Smooth muscle cell of the brain vasculature (primary cell): ENCODE data around the gene RICTOR.
"Not testable (repeated sequence)": the region's sequence is repeated elsewhere in the genome, so short reads cannot be mapped to it uniquely, and the experiment has no call there.

Source experiments
- DNase-seq: peaks from one replicate; pipeline ENCODE4 v3.0.0-alpha.2; 2012; ENCODE audit warnings: low read depth, low spot score

Gene RICTOR

GRCh38 chr5:39055027-39055767 is 19.0 kb downstream of the RICTOR start:
- DNase-seq: no peak

GRCh38 chr5:39053189-39053588 is 21.0 kb downstream of the RICTOR start:
- no peak for DNase-seq

GRCh38 chr5:39052141-39052540 is 22.1 kb downstream of the RICTOR start:
- DNase-seq: no peak

- DNase-seq: no peak
These were observed 24.9 kb downstream of the RICTOR start for GRCh38 chr5:39049315-39049714.

- DNase-seq: no peak
These were observed 33.3 kb downstream of the RICTOR start for GRCh38 chr5:39040875-39041274.

- not testable (repeated sequence) for DNase-seq
These were observed 39.7 kb downstream of the RICTOR start for GRCh38 chr5:39034493-39034892.

GRCh38 chr5:39031041-39031440 is 43.2 kb downstream of the RICTOR start:
- no peak for DNase-seq

- no peak for DNase-seq
These were observed 48.7 kb downstream of the RICTOR start for GRCh38 chr5:39025456-39025855.

GRCh38 chr5:39024884-39025283 is 49.3 kb downstream of the RICTOR start:
- no peak for DNase-seq

- no peak for DNase-seq
These were observed 50.2 kb downstream of the RICTOR start for GRCh38 chr5:39024005-39024404.

- DNase-seq: no peak
These were observed 51.1 kb downstream of the RICTOR start for GRCh38 chr5:39023121-39023520.

- DNase-seq: no peak
These were observed 52.0 kb downstream of the RICTOR start for GRCh38 chr5:39022151-39022550.

GRCh38 chr5:39021413-39021812 is 52.8 kb downstream of the RICTOR start:
- DNase-seq: no peak

GRCh38 chr5:39020458-39020857 is 53.7 kb downstream of the RICTOR start:
- no peak for DNase-seq

- no peak for DNase-seq
These were observed 54.9 kb downstream of the RICTOR start for GRCh38 chr5:39019254-39019653.

GRCh38 chr5:39017504-39017903 is 56.7 kb downstream of the RICTOR start:
- DNase-seq: no peak

- DNase-seq: no peak
These were observed 57.5 kb downstream of the RICTOR start for GRCh38 chr5:39016587-39017275.

GRCh38 chr5:39015743-39016586 is 58.2 kb downstream of the RICTOR start:
- no peak for DNase-seq

GRCh38 chr5:39014561-39014960 is 59.6 kb downstream of the RICTOR start:
- DNase-seq: no peak

- DNase-seq: no peak
These were observed 60.3 kb downstream of the RICTOR start for GRCh38 chr5:39013938-39014337.

GRCh38 chr5:39010958-39011357 is 63.2 kb downstream of the RICTOR start:
- not testable (repeated sequence) for DNase-seq

- DNase-seq: no peak
These were observed 64.2 kb downstream of the RICTOR start for GRCh38 chr5:39009981-39010380.
